Measurements from ENCODE around the gene DSG4.

DNA sequence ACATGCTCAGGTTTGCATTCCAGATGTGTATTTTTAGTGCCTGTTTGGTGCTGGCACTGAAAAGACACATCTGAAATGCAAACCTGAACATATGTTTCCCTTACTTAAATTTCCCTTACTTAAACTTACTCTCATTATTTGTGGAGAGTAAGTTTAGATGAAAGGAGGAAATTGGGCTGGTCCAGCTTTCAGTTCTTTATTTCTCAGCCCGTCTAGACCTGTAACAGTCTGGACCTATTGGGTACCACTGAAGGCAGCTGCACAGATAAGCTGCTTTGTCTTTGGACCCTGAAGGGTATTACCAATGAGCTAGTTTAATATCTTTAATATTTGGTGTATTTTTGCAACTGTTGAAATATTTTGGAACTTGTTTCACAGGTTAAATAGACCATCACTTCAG, 54.0 kb downstream of the DSG4 start:
- TF ChIP-seq TCF7L2 (IDR thresholded peaks at IDR 0.05; ENCODE audit: borderline replicate concordance, low read depth, low read length) = no peak
- no peak for TF ChIP-seq ZBTB17 (tag by site-specific recombination; IDR thresholded peaks at IDR 0.05)
- TF ChIP-seq ZNF561 (tag by site-specific recombination; IDR thresholded peaks at IDR 0.05; ENCODE audit: borderline replicate concordance) = no peak
- no peak for TF ChIP-seq ZNF274 (IDR thresholded peaks at IDR 0.05; ENCODE audit: low read length)
- TF ChIP-seq ZNF274 (tag by site-specific recombination; IDR thresholded peaks at IDR 0.05; ENCODE audit: borderline replicate concordance) = no peak
- no peak for TF ChIP-seq ZNF423 (tag by site-specific recombination; IDR thresholded peaks at IDR 0.05)
- no peak for TF ChIP-seq ZNF549 (tag by site-specific recombination; IDR thresholded peaks at IDR 0.05)
- no peak for TF ChIP-seq SP2 (tag by site-specific recombination; IDR thresholded peaks at IDR 0.05)
- TF ChIP-seq, protein P1, sequence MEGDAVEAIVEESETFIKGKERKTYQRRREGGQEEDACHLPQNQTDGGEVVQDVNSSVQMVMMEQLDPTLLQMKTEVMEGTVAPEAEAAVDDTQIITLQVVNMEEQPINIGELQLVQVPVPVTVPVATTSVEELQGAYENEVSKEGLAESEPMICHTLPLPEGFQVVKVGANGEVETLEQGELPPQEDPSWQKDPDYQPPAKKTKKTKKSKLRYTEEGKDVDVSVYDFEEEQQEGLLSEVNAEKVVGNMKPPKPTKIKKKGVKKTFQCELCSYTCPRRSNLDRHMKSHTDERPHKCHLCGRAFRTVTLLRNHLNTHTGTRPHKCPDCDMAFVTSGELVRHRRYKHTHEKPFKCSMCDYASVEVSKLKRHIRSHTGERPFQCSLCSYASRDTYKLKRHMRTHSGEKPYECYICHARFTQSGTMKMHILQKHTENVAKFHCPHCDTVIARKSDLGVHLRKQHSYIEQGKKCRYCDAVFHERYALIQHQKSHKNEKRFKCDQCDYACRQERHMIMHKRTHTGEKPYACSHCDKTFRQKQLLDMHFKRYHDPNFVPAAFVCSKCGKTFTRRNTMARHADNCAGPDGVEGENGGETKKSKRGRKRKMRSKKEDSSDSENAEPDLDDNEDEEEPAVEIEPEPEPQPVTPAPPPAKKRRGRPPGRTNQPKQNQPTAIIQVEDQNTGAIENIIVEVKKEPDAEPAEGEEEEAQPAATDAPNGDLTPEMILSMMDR (tag by site-specific recombination; IDR thresholded peaks at IDR 0.05) = no peak
- no peak for TF ChIP-seq ZNF530 (tag by site-specific recombination; IDR thresholded peaks at IDR 0.05; ENCODE audit: low read depth)
- TF ChIP-seq YY1 (tag by site-specific recombination; IDR thresholded peaks at IDR 0.05) = no peak
- TF ChIP-seq PBX3 (CRISPR knock-in tag; IDR thresholded peaks at IDR 0.05) = no peak
- no peak for TF ChIP-seq PRDM4 (tag by site-specific recombination; IDR thresholded peaks at IDR 0.05)
- no peak for TF ChIP-seq ZNF830 (tag by site-specific recombination; IDR thresholded peaks at IDR 0.05; ENCODE audit: low read depth)
- TF ChIP-seq, protein P2, sequence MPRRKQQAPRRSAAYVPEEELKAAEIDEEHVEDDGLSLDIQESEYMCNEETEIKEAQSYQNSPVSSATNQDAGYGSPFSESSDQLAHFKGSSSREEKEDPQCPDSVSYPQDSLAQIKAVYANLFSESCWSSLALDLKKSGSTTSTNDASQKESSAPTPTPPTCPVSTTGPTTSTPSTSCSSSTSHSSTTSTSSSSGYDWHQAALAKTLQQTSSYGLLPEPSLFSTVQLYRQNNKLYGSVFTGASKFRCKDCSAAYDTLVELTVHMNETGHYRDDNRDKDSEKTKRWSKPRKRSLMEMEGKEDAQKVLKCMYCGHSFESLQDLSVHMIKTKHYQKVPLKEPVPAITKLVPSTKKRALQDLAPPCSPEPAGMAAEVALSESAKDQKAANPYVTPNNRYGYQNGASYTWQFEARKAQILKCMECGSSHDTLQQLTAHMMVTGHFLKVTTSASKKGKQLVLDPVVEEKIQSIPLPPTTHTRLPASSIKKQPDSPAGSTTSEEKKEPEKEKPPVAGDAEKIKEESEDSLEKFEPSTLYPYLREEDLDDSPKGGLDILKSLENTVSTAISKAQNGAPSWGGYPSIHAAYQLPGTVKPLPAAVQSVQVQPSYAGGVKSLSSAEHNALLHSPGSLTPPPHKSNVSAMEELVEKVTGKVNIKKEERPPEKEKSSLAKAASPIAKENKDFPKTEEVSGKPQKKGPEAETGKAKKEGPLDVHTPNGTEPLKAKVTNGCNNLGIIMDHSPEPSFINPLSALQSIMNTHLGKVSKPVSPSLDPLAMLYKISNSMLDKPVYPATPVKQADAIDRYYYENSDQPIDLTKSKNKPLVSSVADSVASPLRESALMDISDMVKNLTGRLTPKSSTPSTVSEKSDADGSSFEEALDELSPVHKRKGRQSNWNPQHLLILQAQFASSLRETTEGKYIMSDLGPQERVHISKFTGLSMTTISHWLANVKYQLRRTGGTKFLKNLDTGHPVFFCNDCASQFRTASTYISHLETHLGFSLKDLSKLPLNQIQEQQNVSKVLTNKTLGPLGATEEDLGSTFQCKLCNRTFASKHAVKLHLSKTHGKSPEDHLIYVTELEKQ (tag by site-specific recombination; IDR thresholded peaks at IDR 0.05; ENCODE audit: borderline replicate concordance) = no peak
